Measurements from ENCODE around the gene SPEF1. TPM values are rescaled to one million over a fixed set of nuclear protein-coding genes. Genes with fewer than 3 reads are reported as not detected.
A peak's percentile ranks its signal among the peaks of the same experiment; 100 is the strongest.

The SPEF1 gene
- total and polyA plus RNA-seq, 10 donors = 0.06 to 0.11 TPM; not detected in 8

- Histone ChIP-seq H3K27ac (peak overlapping the region in 2 of 8 donors; percentile 31 to 36), H3K4me1 (peaks cover 0 to 39% (median 25%) of the 10 kb centered on the region in 6 donors), H3K9me3 (no peaks in the 10 kb centered on the region), H3K4me3 (peak overlapping the region in 7 of 8 donors; percentile 24 to 68 (median 37)), H3K27me3 (replicated peaks in 1 of 7) (peaks cover 0 to 6% (median 0%) of the 10 kb centered on the region in 7 donors), H3K36me3 (peaks cover 0 to 93% (median 12%) of the 10 kb centered on the region in 6 donors)
- DNase-seq = no peak
- intact Hi-C loops (cut with DNase I; ENCODE audit: low total_unique reads) = no loop called here
- TF ChIP-seq POLR2AphosphoS5 (IDR thresholded peaks at IDR 0.05) = no peak
- TF ChIP-seq POLR2A (IDR thresholded peaks at IDR 0.05) = no peak
- no peak for TF ChIP-seq CTCF (IDR thresholded peaks at IDR 0.05 in 8 of 11, conservative IDR thresholded peaks at IDR 0.05 in 3 of 11)
- 49 to 88% (median 63%) methylated on average over 13 of the region's 13 CpGs for WGBS, 5 donors
Measured at GRCh38 chr20:3752386-3752759, 28.9 kb downstream of the SPEF1 start.

GRCh38 chr20:3751675-3752385 lies 29.4 kb downstream of the SPEF1 start:
- peaks cover 0 to 39% (median 23%) of the 10 kb centered on the region in 6 donors for H3K4me1 ChIP-seq
- peaks cover 0 to 6% (median 0%) of the 10 kb centered on the region in 7 donors for H3K27me3 ChIP-seq (replicated peaks in 1 of 7)
- peak overlapping the region in 7 of 8 donors; percentile 24 to 68 (median 37) for H3K4me3 ChIP-seq
- no peaks in the 10 kb centered on the region for H3K9me3 ChIP-seq
- H3K27ac ChIP-seq = peak overlapping the region in 2 of 8 donors; percentile 31 to 36
- peak in 2 of 3 donors; percentile 18 to 46 for TF ChIP-seq POLR2AphosphoS5 (IDR thresholded peaks at IDR 0.05)
- TF ChIP-seq CTCF (IDR thresholded peaks at IDR 0.05 in 8 of 11, conservative IDR thresholded peaks at IDR 0.05 in 3 of 11) = no peak
- 52 to 80% (median 68%) methylated on average over 63 to 95 of the region's 95 CpGs for WGBS, 5 donors
- peaks cover 0 to 93% (median 12%) of the 10 kb centered on the region in 6 donors for H3K36me3 ChIP-seq
- DNase-seq = no peak
- intact Hi-C loops (cut with DNase I; ENCODE audit: low total_unique reads) = no loop called here

GRCh38 chr20:3751305-3751674 lies 30.0 kb downstream of the SPEF1 start:
- Histone ChIP-seq H3K9me3 (no peaks in the 10 kb centered on the region), H3K36me3 (peaks cover 0 to 92% (median 12%) of the 10 kb centered on the region in 6 donors), H3K27ac (no peak overlapping the region), H3K4me3 (peak overlapping the region in 5 of 8 donors; percentile 26 to 68 (median 39)), H3K27me3 (replicated peaks in 1 of 7) (peaks cover 0 to 6% (median 0%) of the 10 kb centered on the region in 7 donors), H3K4me1 (peaks cover 0 to 39% (median 23%) of the 10 kb centered on the region in 6 donors)
- DNase-seq = no peak
- TF ChIP-seq POLR2AphosphoS5 (IDR thresholded peaks at IDR 0.05) (no peak), CTCF (IDR thresholded peaks at IDR 0.05 in 8 of 11, conservative IDR thresholded peaks at IDR 0.05 in 3 of 11) (no peak), POLR2A (IDR thresholded peaks at IDR 0.05) (no peak)
- intact Hi-C loops (cut with DNase I; ENCODE audit: low total_unique reads) = no loop called here
- WGBS, 5 donors = 85 to 93% (median 91%) methylated on average over 9 to 31 of the region's 31 CpGs
